Measurements from ENCODE around the gene FRMD4A.
"Not testable (repeated sequence)": the region's sequence is repeated elsewhere in the genome, so short reads cannot be mapped to it uniquely, and the experiment has no call there.

Gene FRMD4A

GRCh38 chr10:13865758-13866491, 464.8 kb downstream of the FRMD4A start:
- peak; percentile 97 for DNase-seq

DNA sequence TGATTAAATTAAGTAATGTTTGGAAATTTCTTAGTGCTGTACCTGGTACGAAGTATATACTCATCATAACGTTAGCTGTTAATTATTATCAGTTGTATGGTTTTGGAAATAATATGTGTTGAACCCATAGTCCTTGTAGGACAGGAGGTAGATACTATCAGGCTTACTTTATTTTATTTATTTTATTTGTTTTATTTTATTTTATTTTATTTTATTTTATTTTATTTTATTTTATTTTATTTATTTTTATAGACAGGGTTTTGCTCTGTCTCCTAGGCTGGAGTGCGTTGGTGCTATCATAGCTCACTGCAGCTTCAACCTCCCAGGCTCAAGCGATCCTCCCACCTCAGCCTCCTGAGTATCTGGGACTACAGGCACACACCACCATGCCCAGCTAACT, 465.5 kb downstream of the FRMD4A start:
- DNase-seq, result not testable (repeated sequence)

DNA sequence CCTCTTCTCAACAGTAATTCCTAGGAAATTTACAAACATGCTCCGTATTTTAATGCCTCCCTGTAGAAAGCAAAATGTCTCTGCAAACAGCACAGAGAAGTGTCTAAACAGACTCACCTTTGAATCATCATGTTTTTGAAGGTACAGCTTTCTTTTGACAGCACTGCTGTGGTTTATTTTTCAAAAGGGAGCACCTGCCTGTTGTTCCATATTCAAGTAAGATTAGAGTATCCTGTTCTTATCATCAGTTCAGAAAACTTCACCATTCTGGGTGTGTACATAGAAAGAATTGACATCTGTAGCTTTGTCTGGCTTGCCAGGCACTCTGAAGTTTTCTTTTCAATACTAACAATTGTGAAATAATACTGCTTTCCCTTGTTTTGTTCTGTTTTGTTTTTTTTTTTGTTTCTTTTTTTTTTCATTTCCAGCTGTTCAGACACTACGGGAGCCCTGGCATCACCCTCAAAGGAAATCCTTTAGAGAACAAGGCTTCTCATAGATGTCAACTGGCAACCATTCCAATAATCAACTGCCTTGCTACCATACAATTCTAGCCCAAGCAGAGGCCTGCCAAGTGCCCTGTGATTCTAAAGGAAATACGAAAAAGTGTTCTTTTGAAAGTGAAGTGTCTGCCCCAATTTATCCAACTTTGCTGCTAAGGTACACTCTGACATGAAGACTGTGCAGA, 468.0 kb downstream of the FRMD4A start:
- DNase-seq, result no peak

GRCh38 chr10:13860886-13861285, 469.8 kb downstream of the FRMD4A start:
- no peak for DNase-seq

GRCh38 chr10:13859979-13860654, 470.6 kb downstream of the FRMD4A start:
- no peak for DNase-seq

DNA sequence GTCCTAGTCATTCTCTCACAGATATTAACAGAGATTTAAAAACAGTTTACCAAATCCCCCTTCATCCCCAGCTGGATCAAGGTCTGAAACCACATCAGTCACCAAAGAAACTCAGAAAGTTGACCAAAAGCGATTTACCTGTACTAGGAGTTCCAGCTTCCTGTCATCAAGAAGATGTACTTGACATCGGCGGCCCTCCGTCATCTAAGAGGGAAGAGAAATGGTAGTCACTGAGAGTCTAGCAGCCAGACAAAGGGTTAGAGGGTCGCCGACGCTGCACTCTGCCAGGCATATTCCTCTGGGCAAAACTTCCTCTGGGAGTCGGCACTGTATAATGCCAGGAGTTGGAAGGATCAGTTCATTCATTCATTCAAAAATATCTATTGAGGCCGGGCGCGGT, 472.0 kb downstream of the FRMD4A start:
- no peak for DNase-seq

DNA sequence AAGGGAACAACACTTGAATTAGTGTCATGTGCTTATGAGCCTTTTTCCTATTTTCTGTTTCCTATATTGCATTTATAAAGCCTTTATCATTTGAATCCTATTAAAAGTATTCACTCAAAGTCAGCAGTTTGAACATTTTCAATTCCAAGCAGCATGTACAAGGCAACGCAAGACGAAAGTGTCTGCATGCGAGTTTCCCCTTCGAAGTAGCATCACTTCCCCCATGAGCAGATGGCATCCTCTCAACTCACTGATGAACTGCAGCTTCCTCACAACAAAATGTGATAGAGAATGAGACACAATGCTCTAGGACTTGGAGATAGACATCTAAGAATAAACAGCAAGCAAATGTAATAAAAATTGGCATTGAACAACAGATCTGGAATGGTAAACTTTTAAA, 473.3 kb downstream of the FRMD4A start:
- DNase-seq, result no peak

GRCh38 chr10:13853854-13854253, 476.9 kb downstream of the FRMD4A start:
- no peak for DNase-seq

DNA sequence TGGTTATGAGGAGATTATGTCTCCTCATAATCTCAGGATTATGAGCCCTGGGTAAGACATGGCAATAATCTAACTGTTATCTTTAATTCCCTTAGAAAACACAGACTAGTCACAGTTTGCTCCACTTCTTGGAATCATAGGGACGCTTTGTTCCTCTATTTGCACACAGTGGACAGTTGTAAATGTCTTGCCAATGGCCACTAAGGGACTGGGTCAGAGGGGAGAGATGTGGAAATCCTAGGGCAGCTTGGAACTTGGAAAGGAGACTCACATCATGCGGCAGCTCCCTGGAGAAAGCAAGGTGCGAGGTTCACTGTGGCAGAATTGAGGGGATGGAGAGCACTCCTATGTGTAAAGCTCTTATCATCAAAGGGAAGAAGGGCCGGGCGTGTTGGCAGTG, 477.9 kb downstream of the FRMD4A start:
- DNase-seq, result no peak

DNA sequence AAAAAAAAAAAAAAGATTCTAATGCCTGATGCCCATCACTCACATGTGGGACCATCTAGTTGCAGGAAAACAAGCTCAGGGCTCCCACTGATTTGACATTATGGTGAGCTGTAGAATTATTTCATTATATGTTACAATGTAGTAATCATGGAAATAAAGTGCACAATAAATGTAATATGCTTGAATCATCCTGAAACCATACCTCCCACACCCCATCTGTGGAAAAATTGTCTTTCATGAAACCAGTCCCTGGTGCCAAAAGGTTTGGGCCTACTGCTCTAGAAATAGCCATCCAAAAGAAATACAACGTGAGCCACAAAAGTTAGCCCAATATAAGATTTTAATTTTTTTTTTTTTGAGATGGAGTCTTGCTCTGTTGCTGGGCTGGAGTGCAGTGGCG, 478.8 kb downstream of the FRMD4A start:
- DNase-seq, result no peak

DNA sequence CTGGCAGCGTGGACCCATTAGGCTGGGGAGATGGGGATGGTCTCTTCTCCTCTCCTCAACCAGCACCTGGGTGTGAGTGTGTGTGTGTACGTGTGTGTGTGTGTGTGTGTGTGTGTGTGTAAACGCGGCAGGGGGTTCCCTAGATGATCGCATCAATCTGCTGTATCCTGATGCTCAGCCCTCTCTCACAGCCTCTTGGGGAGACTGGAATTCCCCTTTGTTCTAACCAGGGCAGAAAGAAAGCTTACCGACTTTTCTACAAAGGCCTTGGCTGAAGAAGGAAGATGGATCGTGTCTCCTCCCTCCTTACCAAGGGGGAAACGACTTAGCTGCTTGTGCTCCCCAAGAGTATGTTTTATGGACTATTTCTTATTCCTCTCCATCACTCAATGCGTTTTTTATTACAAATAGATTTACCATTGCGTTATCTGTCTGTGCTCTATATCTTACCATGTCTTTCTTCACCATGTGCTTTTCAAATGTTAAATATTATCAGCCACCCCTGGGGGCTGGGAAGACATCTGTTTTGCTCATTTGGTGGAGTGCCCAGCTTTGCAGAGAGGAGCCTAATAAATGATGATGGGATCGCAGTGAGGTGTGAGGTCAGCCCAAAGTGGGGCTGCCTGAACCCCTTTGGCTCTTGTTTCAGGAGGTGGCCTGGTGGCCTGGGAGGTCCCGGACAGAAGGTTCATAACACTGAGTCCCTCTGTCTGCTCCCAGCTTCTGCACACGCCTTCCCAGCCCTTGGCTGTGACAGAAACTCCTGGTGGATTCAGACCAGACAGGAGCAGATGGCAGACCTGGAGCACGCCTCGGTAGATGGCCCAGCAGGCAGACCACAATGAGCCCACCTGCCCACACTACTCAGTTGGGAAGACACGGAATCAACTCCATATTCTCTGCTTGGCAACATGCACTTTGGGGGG, 481.9 kb downstream of the FRMD4A start:
- DNase-seq, result no peak

- DNase-seq, result peak; percentile 77
Measured at GRCh38 chr10:13847201-13847631, 483.5 kb downstream of the FRMD4A start.

DNA sequence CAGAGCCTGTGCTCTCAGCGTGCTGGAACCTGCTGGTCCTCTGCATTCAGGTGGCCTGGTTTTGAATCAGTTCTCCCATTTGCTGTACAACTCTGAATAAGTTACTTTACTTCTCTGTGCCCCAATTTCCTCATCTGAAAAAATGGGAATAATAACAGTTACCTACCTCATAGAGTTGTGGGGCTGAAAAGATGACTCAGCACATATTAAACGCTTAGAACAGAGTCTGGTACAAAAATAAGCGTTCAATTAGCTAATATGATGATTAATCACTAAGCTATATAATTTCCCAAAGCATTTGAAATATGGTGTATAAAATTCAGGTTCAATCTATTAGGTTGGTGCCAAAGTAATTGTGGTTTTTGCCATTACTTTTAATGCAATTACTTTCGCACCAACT, 484.8 kb downstream of the FRMD4A start:
- DNase-seq, result no peak

DNA sequence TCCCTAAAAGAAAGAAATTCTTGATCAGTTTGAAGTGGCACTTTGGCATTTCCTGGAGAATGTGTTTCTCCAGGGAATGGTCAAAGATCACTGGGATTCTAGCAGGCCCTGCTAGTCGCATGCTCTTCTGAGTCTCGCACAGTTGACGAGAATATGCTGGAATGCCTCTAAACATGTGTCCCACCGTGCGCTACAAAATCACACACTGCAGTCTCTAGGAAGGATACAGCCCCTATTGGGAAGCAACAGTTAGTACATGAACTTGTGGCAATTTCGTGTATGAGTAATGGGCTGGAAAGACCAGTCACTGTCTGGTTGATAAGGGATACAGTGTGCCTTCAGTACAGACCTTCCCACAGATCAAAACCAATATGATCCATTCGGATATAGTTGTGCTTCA, 486.1 kb downstream of the FRMD4A start:
- DNase-seq, result peak; percentile 62

- no peak for DNase-seq
Measured at GRCh38 chr10:13842117-13842516, 488.6 kb downstream of the FRMD4A start.

GRCh38 chr10:13840036-13840435, 490.7 kb downstream of the FRMD4A start:
- no peak for DNase-seq

- DNase-seq, result peak; percentile 94
Measured at GRCh38 chr10:13839430-13839990, 491.2 kb downstream of the FRMD4A start.

DNA sequence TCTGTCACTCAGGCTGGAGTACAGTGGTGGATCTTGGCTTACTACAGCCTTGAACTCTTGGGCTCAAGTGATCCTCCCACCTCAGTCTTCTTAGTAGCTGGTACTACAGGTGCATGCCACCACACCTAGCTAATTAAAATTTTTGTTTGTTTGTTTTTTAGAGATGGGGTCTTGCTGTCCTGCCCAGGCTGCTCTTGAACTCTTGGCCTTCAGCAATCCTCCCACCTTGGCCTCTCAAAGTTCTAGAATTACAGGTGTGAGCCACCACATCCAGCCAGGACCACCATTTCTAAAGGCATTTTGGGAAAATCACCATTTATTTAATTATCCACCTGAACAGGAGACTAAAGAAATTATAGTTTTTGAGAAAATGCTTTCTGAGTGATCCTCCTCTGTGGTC, 491.7 kb downstream of the FRMD4A start:
- DNase-seq, result no peak

GRCh38 chr10:13837966-13838365, 492.8 kb downstream of the FRMD4A start:
- DNase-seq, result no peak

GRCh38 chr10:13834581-13835286, 496.0 kb downstream of the FRMD4A start:
- DNase-seq, result peak; percentile 59

GRCh38 chr10:13831711-13832141, 499.0 kb downstream of the FRMD4A start:
- no peak for DNase-seq

- DNase-seq, result no peak
Measured at GRCh38 chr10:13830385-13830784, 500.3 kb downstream of the FRMD4A start.
